ENCODE data around the gene HLA-DQA2.

The HLA-DQA2 gene

GRCh38 chr6:32761548-32761947, 20.4 kb downstream of the HLA-DQA2 start:
- no CpG with 5 or more reads among the region's 40 CpGs for WGBS (ENCODE audit: extremely low coverage, insufficient coverage, low lambda C conversion rate)
- no peak overlapping the region for H2BK15ac ChIP-seq (replicated peaks; ENCODE audit: low read depth)
- no peak overlapping the region for H4K5ac ChIP-seq (ENCODE audit: low read length)
- no peak overlapping the region for H3K4me3 ChIP-seq (ENCODE audit: low read length)
- no peaks in the 10 kb centered on the region for H3K36me3 ChIP-seq (ENCODE audit: control insufficient read depth, insufficient read depth, low read length)
- no peak overlapping the region for H3K4me2 ChIP-seq (ENCODE audit: low read length)
- no peaks in the 10 kb centered on the region for H3K79me2 ChIP-seq (ENCODE audit: control insufficient read depth, insufficient read depth, low read length)
- no peak overlapping the region for H3K27ac ChIP-seq (ENCODE audit: low read depth, low read length)
- DNase-seq: no peak
- no peak overlapping the region for H3K56ac ChIP-seq (ENCODE audit: low read length)
- no peak overlapping the region for H3K4ac ChIP-seq (ENCODE audit: low read depth, low read length)
- H3K4me1 ChIP-seq (ENCODE audit: control insufficient read depth, low read depth, low read length): no peaks in the 10 kb centered on the region
- H2BK5ac ChIP-seq (ENCODE audit: low read length): no peak overlapping the region
- no peak overlapping the region for H2AK5ac ChIP-seq (ENCODE audit: low read length)
- no peaks in the 10 kb centered on the region for H3K79me1 ChIP-seq (ENCODE audit: low read length)
- no peaks in the 10 kb centered on the region for H3K27me3 ChIP-seq (ENCODE audit: insufficient read depth, low read length, poor library complexity)
- no peak overlapping the region for H3K18ac ChIP-seq (ENCODE audit: low read length)
- no peak overlapping the region for H4K8ac ChIP-seq (ENCODE audit: low read depth, low read length)
- no peak overlapping the region for H2BK120ac ChIP-seq (ENCODE audit: low read depth, low read length)
- H3K9ac ChIP-seq (ENCODE audit: low read length): no peak overlapping the region
- no peak overlapping the region for H3K23ac ChIP-seq (ENCODE audit: low read length)

GRCh38 chr6:32763421-32763820, 22.2 kb downstream of the HLA-DQA2 start, which contains the start of gene HLA-DQB2:
Gene HLA-DQB2, minus strand, starts transcription at chr6:32763532. Its CDS starts 62 bp downstream, at chr6:32763470.
- WGBS (ENCODE audit: extremely low coverage, insufficient coverage, low lambda C conversion rate): no CpG with 5 or more reads among the region's 4 CpGs

GRCh38 chr6:32764048-32764447, 22.9 kb downstream of the HLA-DQA2 start:
- Histone ChIP-seq H3K9ac (ENCODE audit: low read length) (no peak overlapping the region), H3K4me2 (ENCODE audit: low read length) (no peak overlapping the region), H3K27ac (ENCODE audit: low read depth, low read length) (no peak overlapping the region), H2AK5ac (ENCODE audit: low read length) (no peak overlapping the region), H3K18ac (ENCODE audit: low read length) (no peak overlapping the region), H3K79me1 (ENCODE audit: low read length) (no peaks in the 10 kb centered on the region), H4K8ac (ENCODE audit: low read depth, low read length) (no peak overlapping the region), H3K4me1 (ENCODE audit: control insufficient read depth, low read depth, low read length) (no peaks in the 10 kb centered on the region), H3K4ac (ENCODE audit: low read depth, low read length) (no peak overlapping the region), H3K23ac (ENCODE audit: low read length) (no peak overlapping the region), H4K5ac (ENCODE audit: low read length) (no peak overlapping the region), H2BK5ac (ENCODE audit: low read length) (no peak overlapping the region), H3K56ac (ENCODE audit: low read length) (no peak overlapping the region), H3K79me2 (ENCODE audit: control insufficient read depth, insufficient read depth, low read length) (no peaks in the 10 kb centered on the region), H3K27me3 (ENCODE audit: insufficient read depth, low read length, poor library complexity) (no peaks in the 10 kb centered on the region), H2BK120ac (ENCODE audit: low read depth, low read length) (no peak overlapping the region), H2BK15ac (replicated peaks; ENCODE audit: low read depth) (no peak overlapping the region), H3K36me3 (ENCODE audit: control insufficient read depth, insufficient read depth, low read length) (no peaks in the 10 kb centered on the region), H3K4me3 (ENCODE audit: low read length) (no peak overlapping the region)
- WGBS (ENCODE audit: extremely low coverage, insufficient coverage, low lambda C conversion rate): no CpG with 5 or more reads among the region's 1 CpG
- DNase-seq: no peak

More at GRCh38 chr6:32763421-32763820, 22.2 kb downstream of the HLA-DQA2 start, which contains the start of gene HLA-DQB2:
- no peaks in the 10 kb centered on the region for H3K79me1 ChIP-seq (ENCODE audit: low read length)
- no peak within 1 kb of the TSS for H3K23ac ChIP-seq (ENCODE audit: low read length)
- H2BK120ac ChIP-seq (ENCODE audit: low read depth, low read length): no peak within 1 kb of the TSS
- no peak within 1 kb of the TSS for H2BK15ac ChIP-seq (replicated peaks; ENCODE audit: low read depth)
- no peaks in the 10 kb centered on the region for H3K36me3 ChIP-seq (ENCODE audit: control insufficient read depth, insufficient read depth, low read length)
- no peak for DNase-seq
- H3K79me2 ChIP-seq (ENCODE audit: control insufficient read depth, insufficient read depth, low read length): no peaks in the 10 kb centered on the region
- H3K4me3 ChIP-seq (ENCODE audit: low read length): no peak within 1 kb of the TSS
- H2BK5ac ChIP-seq (ENCODE audit: low read length): no peak within 1 kb of the TSS
- H3K4ac ChIP-seq (ENCODE audit: low read depth, low read length): no peak within 1 kb of the TSS
- no peak within 1 kb of the TSS for H4K5ac ChIP-seq (ENCODE audit: low read length)
- H3K18ac ChIP-seq (ENCODE audit: low read length): no peak within 1 kb of the TSS
- no peaks in the 10 kb centered on the region for H3K4me1 ChIP-seq (ENCODE audit: control insufficient read depth, low read depth, low read length)
- H3K27ac ChIP-seq (ENCODE audit: low read depth, low read length): no peak within 1 kb of the TSS
- no peak within 1 kb of the TSS for H4K8ac ChIP-seq (ENCODE audit: low read depth, low read length)
- H3K4me2 ChIP-seq (ENCODE audit: low read length): no peak within 1 kb of the TSS
- H3K27me3 ChIP-seq (ENCODE audit: insufficient read depth, low read length, poor library complexity): no peaks in the 10 kb centered on the region
- no peak within 1 kb of the TSS for H3K56ac ChIP-seq (ENCODE audit: low read length)
- no peak within 1 kb of the TSS for H3K9ac ChIP-seq (ENCODE audit: low read length)
- H2AK5ac ChIP-seq (ENCODE audit: low read length): no peak within 1 kb of the TSS

DNA sequence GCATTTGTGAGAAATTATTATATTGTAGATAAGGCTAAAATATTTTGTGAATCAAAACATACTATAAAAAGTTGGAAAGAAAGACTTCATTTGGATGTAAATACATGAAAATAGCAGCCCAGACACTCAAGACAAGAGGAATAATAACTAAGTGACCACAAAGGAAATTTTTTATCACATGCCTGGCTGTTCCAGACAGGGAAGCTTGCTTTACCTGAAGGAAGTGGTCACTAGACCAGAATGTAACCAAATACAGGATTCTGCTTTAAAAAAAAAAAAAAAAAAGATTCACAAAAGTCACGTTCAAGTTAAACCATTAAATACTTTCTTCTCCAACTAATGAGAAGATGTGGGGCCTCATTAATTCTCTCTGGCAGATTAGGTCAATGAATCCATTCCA, 31.5 kb downstream of the HLA-DQA2 start:
- Histone ChIP-seq H3K9ac (ENCODE audit: low read length) (no peak overlapping the region), H3K79me1 (ENCODE audit: low read length) (no peaks in the 10 kb centered on the region), H4K5ac (ENCODE audit: low read length) (no peak overlapping the region), H3K4me2 (ENCODE audit: low read length) (no peak overlapping the region), H2BK15ac (replicated peaks; ENCODE audit: low read depth) (no peak overlapping the region), H3K27me3 (ENCODE audit: insufficient read depth, low read length, poor library complexity) (no peaks in the 10 kb centered on the region), H3K79me2 (ENCODE audit: control insufficient read depth, insufficient read depth, low read length) (no peaks in the 10 kb centered on the region), H3K36me3 (ENCODE audit: control insufficient read depth, insufficient read depth, low read length) (no peaks in the 10 kb centered on the region), H3K56ac (ENCODE audit: low read length) (no peak overlapping the region), H3K4me3 (ENCODE audit: low read length) (no peak overlapping the region), H3K4ac (ENCODE audit: low read depth, low read length) (no peak overlapping the region), H4K8ac (ENCODE audit: low read depth, low read length) (no peak overlapping the region), H3K23ac (ENCODE audit: low read length) (no peak overlapping the region), H2BK5ac (ENCODE audit: low read length) (no peak overlapping the region), H2AK5ac (ENCODE audit: low read length) (no peak overlapping the region), H2BK120ac (ENCODE audit: low read depth, low read length) (no peak overlapping the region), H3K18ac (ENCODE audit: low read length) (no peak overlapping the region), H3K27ac (ENCODE audit: low read depth, low read length) (no peak overlapping the region), H3K4me1 (ENCODE audit: control insufficient read depth, low read depth, low read length) (no peaks in the 10 kb centered on the region)
- DNase-seq: no peak
- WGBS (ENCODE audit: extremely low coverage, insufficient coverage, low lambda C conversion rate): no CpG with 5 or more reads among the region's 1 CpG

DNA sequence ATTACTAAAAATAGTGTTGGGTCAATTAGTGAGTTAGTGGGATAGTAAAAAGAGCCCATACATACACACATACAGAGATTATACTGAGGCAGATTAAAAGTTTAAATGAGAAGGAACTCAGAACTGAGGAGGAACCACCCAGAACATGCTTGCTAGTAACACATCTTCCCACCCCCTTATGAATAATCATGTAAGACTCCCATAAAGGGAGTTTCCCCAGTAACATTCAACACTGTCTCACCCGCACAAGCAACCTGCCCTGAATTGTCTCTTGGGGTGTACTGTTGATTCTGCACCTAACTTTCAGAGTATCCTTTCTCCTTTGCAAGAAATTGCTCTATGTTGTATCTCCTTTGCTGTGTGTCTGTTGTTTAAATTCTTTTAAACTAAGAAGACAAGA, 33.2 kb downstream of the HLA-DQA2 start:
- no CpG with 5 or more reads among the region's 1 CpG for WGBS (ENCODE audit: extremely low coverage, insufficient coverage, low lambda C conversion rate)
- Histone ChIP-seq H3K9ac (ENCODE audit: low read length) (no peak overlapping the region), H3K4me1 (ENCODE audit: control insufficient read depth, low read depth, low read length) (no peaks in the 10 kb centered on the region)

GRCh38 chr6:32775071-32775470, 33.9 kb downstream of the HLA-DQA2 start:
- DNase-seq: no peak
- Histone ChIP-seq H3K4me2 (ENCODE audit: low read length) (no peak overlapping the region), H2BK15ac (replicated peaks; ENCODE audit: low read depth) (no peak overlapping the region), H3K4ac (ENCODE audit: low read depth, low read length) (no peak overlapping the region), H2BK5ac (ENCODE audit: low read length) (no peak overlapping the region), H3K27me3 (ENCODE audit: insufficient read depth, low read length, poor library complexity) (no peaks in the 10 kb centered on the region), H3K4me1 (ENCODE audit: control insufficient read depth, low read depth, low read length) (no peaks in the 10 kb centered on the region), H4K8ac (ENCODE audit: low read depth, low read length) (no peak overlapping the region), H3K23ac (ENCODE audit: low read length) (no peak overlapping the region), H3K36me3 (ENCODE audit: control insufficient read depth, insufficient read depth, low read length) (no peaks in the 10 kb centered on the region), H3K4me3 (ENCODE audit: low read length) (no peak overlapping the region), H3K79me2 (ENCODE audit: control insufficient read depth, insufficient read depth, low read length) (no peaks in the 10 kb centered on the region), H3K27ac (ENCODE audit: low read depth, low read length) (no peak overlapping the region), H3K79me1 (ENCODE audit: low read length) (no peaks in the 10 kb centered on the region), H4K5ac (ENCODE audit: low read length) (no peak overlapping the region), H3K9ac (ENCODE audit: low read length) (no peak overlapping the region), H2BK120ac (ENCODE audit: low read depth, low read length) (no peak overlapping the region), H3K56ac (ENCODE audit: low read length) (no peak overlapping the region), H3K18ac (ENCODE audit: low read length) (no peak overlapping the region), H2AK5ac (ENCODE audit: low read length) (no peak overlapping the region)
- WGBS (ENCODE audit: extremely low coverage, insufficient coverage, low lambda C conversion rate): no CpG with 5 or more reads among the region's 1 CpG

More for the DNA sequence above, 33.2 kb downstream of the HLA-DQA2 start:
- Histone ChIP-seq H2BK120ac (ENCODE audit: low read depth, low read length) (no peak overlapping the region), H3K79me2 (ENCODE audit: control insufficient read depth, insufficient read depth, low read length) (no peaks in the 10 kb centered on the region), H2AK5ac (ENCODE audit: low read length) (no peak overlapping the region), H3K4me2 (ENCODE audit: low read length) (no peak overlapping the region), H2BK15ac (replicated peaks; ENCODE audit: low read depth) (no peak overlapping the region), H3K27ac (ENCODE audit: low read depth, low read length) (no peak overlapping the region), H4K5ac (ENCODE audit: low read length) (no peak overlapping the region), H3K27me3 (ENCODE audit: insufficient read depth, low read length, poor library complexity) (no peaks in the 10 kb centered on the region), H3K56ac (ENCODE audit: low read length) (no peak overlapping the region), H2BK5ac (ENCODE audit: low read length) (no peak overlapping the region), H3K36me3 (ENCODE audit: control insufficient read depth, insufficient read depth, low read length) (no peaks in the 10 kb centered on the region), H3K4ac (ENCODE audit: low read depth, low read length) (no peak overlapping the region), H3K23ac (ENCODE audit: low read length) (no peak overlapping the region), H3K18ac (ENCODE audit: low read length) (no peak overlapping the region), H3K4me3 (ENCODE audit: low read length) (no peak overlapping the region), H3K79me1 (ENCODE audit: low read length) (no peaks in the 10 kb centered on the region), H4K8ac (ENCODE audit: low read depth, low read length) (no peak overlapping the region)
- no peak for DNase-seq

Measured in mesendoderm (in vitro differentiated cells).